GM20431 (cell line): ENCODE measurements around the gene PRRG2.
"Not testable (repeated sequence)": the region's sequence is repeated elsewhere in the genome, so short reads cannot be mapped to it uniquely, and the experiment has no call there.

ENCODE experiments used
- in situ Hi-C: fragments of 300-500 bp; cut with MseI, MboI; formaldehyde crosslinking; loops from one replicate; pipeline ENCODE4 v1.15.0; 2020; ENCODE audit warnings: low sequenced_read_pairs; ENCODE audit not compliant: unreplicated experiment

The PRRG2 gene

DNA sequence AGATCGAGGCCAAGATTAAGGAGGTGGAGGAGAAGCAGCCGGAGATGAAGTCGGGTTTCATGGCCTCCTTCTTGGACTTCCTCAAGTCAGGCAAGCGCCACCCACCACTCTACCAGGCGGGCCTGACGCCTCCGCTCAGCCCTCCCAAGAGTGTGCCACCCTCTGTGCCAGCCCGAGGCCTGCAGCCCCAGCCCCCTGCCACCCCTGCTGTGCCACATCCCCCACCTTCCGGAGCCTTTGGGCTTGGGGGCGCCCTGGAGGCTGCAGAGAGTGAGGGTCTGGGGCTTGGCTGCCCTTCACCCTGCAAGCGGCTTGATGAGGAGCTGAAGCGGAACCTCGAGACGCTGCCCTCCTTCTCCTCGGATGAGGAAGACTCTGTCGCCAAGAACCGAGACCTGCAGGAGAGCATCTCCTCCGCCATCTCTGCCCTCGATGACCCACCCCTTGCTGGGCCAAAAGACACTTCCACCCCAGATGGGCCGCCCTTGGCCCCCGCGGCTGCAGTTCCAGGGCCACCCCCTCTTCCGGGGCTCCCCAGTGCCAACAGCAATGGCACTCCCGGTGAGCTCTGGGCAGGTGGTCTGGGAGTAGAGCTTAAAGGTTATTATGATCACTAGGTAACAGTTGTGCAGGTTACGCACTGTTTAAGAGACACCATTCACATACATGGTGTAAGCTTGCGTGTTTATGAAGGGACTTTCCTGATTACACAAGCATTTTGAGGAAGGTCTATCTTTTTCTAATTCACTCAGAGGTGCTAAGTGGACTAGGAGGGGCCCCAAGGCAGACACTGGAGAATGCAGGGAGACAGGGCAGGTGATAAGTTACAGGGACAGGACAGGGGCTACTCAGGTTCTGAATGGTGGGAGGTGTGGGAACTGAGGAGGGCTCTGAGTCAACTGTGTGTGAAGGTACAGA is 18.5 kb downstream of the PRRG2 start:
- in situ Hi-C loops, result no loop called here

DNA sequence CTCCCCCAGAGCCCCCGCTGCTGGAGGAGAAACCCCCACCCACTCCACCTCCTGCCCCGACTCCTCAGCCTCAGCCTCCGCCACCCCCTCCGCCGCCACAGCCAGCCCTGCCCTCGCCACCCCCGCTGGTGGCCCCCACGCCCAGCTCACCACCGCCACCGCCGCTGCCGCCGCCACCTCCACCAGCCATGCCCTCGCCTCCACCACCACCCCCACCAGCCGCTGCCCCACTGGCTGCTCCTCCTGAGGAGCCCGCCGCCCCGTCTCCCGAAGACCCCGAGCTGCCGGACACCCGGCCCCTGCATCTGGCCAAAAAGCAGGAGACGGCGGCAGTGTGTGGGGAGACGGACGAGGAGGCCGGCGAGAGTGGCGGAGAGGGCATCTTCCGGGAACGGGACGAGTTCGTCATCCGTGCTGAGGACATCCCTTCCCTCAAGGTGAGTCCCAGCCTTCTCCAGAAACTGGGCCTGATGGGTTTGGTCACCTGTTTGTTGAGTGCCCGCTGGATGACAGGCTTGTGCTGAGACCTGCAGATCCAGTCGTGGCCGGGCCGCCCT is 20.4 kb downstream of the PRRG2 start:
- in situ Hi-C loops, result no loop called here

DNA sequence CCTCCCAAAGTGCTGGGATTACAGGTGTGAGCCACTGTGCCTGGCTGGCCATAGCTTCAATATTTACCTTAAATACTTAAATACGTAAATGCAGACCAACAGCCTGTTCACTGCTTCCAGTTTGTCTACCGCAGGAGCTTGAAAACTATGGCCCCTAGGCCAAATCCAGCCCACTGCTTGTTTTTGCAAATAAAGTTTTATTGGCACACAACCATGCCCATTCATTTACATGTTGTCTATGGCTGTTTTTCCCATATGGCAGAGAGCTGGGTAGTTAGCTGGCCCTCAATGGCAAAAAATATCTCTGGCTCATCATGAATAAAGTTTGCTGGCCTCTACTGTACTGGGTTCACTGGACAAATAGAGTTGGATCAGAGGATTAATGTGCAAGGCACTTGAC is 21.7 kb downstream of the PRRG2 start:
- in situ Hi-C loops, result no loop called here

DNA sequence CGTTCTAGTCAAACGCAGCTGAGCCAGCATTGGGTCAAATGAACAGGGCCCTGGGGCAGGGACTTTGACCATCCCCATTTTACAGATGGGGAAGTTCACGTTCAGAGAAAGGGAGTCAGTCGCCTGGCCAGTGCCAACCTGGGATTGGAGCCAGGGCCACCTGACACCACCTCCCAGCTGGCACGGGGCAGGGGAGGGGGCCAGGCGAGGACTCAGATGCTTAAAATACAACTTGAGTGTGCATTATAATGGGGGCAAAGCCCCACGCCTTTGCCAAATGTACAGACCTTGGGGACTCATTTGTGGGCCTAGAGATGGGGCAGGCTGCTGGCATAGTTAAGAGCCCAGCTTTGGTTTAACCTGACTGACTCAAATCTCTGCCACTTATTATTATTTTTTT is 24.5 kb downstream of the PRRG2 start:
- in situ Hi-C loops, result no loop called here

DNA sequence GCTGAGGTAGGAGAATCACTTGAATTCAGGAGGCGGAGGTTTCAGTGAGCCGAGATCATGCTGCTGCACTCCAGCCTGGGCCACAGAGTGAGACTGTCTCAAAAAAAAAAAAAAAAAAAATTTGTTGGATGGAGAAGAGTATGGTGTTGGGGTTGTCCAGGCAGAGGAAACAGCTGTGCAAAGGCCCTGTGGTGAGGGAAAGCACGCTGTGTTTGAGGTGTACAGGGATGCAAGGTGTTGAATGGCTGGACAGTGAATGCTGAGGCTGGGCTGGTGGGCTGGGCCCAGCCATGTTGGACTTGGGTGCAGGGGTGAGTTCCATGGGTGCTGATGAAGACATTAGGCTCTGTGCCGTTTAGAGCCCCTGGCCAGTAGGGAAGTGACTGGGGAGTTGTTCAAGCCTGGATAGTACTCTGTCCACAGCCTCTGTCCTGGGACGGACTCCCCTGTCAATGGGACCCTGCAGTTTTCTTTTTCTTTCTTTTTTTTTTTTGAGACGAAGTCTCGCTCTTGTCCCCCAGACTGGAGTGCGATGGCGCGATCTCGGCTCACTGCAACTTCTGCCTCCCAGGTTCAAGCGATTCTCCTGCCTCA is 28.5 kb downstream of the PRRG2 start:
- in situ Hi-C loops, result no loop called here

DNA sequence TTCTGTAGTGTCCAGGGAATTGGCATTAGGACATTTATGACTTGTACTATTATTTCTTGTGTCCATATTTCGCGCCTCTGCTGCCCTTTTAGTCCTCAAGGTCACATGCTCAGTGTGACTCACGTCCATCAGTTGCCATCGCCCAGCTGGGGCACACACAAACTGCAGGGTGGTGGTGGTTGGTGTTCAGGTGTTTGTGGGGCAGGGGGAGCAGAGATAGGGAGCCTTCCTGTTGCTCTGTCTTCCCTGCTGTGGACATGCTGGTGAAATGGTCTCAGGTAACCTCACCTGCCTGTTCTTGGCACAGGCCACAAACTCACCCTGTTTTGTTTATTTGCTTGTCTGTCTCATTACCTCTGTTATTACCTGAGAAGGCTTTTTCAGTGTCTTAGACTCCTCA is 32.3 kb downstream of the PRRG2 start:
- in situ Hi-C loops, result no loop called here

DNA sequence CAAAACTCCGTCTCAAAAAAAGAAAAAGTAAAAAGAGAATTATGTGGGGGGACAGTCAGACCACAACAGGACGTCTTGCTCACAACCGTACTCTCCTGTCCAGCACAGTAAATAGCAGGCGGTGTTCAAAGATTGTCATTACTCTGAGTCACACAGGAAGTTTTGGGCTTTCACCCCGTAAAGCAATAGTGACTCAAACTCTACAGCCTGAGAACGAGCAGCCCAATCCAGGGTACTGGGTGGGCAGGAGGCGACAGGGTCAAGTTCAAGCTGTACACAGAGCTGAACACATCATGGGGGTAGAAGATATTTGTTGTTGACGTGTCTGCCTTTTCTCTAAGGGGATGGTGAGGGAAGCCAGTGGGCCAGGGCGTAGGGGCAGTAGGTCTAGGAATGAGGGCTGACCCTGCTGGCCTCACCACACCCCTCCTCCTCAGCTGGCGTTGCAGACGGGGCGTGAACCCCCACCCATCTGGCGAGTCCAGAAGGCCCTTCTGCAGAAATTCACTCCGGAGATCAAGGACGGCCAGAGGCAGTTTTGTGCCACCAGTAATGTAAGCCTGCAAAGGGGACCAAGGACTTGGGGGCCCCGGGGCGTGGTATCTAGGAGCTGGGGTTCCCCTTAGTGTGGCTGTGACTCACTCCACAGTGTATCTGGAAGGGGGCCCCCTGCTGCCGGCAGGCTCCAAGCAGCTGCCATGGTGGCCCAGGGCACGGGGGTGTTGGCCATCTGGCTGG is 33.1 kb downstream of the PRRG2 start:
- in situ Hi-C loops, result no loop called here

DNA sequence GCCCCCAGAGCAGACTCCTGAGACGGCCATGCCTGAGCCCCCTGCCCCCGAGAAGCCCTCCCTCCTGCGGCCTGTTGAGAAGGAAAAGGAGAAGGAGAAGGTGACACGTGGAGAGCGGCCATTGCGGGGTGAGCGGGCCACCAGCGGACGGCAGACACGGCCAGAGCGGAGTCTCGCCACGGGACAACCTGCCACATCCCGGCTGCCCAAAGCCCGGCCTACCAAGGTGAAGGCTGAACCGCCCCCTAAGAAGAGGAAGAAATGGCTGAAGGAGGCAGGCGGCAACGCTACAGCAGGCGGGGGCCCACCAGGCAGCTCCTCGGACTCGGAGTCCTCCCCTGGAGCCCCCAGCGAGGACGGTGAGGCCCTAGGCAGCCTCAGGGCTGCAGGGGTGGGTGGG is 34.7 kb downstream of the PRRG2 start:
- in situ Hi-C loops, result no loop called here

DNA sequence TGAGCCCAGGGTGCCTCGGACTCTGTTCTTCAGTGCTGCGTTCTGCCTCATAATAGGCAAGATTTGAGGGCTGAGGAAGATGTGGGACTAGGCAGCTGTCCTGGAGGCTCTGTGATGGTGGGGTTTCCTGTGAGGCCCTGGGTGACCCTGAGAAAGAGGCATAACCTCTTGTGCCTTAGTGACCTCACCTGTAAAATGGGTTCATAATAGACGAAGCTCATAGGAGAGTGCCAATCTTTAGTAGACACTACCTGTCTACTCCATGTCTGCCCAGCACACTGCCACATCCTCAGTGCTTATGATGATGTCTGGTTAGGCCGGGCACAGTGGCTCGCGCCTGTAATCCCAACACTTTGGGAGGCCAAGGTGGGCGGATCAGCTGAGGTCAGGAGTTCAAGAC is 35.4 kb downstream of the PRRG2 start:
- in situ Hi-C loops, result no loop called here

DNA sequence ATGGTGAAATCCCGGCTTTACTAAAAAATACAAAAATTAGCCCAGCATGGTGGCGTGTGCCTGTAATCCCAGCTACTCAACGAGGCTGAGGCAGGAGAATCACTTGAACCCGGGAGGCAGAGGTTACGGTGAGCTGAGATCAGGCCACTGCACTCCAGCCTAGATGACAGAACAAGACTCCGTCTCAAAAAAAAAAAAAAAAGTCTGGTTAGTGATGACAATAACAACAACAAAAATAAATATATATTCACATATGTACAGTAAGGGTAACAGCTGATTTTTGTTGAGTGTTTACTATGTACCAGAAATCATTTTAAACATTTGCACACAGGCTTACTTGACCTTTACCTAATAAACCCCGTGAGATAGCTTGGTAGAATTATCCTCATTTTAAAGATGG is 35.8 kb downstream of the PRRG2 start:
- in situ Hi-C loops, result no loop called here

DNA sequence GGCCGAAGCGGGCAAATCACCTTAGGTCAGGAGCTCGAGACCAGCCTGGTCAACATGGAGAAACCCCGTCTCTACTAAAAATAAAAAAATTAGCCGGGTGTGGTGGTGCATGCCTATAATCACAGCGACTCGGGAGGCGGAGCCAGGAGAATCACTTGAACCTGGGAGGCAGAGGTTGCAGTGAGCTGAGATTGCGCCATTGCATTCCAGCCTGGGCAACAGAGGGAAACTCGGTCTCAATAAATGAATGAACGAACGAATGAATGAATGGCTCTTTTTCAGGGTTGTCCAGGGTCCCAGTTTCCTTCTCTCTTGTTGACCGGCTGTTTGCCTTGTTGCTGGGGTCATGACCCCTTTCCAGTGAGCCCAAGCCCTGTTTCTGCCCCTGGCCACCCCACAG is 36.7 kb downstream of the PRRG2 start:
- in situ Hi-C loops, result not testable (repeated sequence)

DNA sequence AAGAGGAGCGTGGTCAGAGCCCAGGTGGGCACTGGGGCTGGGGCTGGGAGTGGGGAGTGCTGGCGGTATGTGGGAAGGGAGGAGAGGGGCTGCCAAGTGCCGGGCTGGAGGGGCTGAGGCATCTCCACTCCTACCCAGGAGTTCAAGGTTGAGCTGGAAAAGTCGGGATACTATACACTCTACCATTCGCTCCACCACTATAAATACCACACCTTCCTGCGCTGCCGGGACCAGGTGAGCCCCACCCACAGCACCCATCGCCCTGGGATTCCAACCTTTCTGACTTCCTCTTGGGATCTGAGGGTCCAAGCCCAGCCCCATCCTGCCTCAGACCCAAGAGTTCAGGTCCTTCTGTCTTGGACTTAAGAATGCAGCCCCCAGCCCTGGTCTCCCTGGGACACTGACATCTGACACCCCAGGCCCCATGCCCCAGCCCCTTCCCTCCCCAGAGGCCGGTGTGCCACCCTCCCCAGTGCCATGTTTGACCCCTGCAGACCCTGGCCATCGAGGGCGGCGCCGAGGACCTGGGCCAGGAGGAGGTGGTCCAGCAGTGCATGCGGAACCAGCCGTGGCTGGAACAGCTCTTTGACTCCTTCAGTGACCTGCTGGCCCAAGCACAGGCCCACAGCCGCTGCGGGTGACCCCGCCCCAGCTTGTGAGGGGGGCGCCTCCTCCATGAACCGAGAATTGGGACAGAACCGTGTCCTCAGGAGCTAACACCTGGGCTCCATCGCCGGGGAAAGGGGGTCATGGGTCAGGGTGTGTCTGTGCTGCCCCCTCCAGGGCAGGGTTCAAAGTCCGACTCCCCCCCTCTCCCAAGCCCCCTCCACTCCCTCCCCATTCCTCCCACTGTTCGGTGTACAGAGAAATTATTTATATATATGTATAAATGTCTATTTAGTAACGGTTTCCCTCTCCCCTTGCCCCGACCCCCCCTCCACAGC is 44.1 kb downstream of the PRRG2 start:
- in situ Hi-C loops, result no loop called here

DNA sequence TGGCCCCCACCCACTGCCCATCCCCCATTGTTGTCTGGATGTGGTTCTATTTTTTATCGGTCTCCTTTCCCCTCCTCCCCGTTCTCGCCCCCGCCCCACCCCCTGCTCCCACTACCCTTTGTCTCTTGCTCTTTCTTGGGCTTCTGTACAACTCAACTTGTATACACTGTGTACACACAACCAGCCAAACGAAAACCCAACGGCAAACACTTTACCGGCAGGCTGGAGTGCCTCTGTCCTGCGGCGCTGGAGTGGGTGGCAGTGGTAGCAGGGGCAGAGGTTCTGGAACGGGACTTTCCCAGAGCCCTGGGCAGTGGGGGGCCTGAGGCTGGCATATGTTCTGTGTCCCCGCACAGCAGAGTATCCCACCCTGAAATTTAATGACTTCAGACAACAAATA is 45.1 kb downstream of the PRRG2 start:
- in situ Hi-C loops, result no loop called here

DNA sequence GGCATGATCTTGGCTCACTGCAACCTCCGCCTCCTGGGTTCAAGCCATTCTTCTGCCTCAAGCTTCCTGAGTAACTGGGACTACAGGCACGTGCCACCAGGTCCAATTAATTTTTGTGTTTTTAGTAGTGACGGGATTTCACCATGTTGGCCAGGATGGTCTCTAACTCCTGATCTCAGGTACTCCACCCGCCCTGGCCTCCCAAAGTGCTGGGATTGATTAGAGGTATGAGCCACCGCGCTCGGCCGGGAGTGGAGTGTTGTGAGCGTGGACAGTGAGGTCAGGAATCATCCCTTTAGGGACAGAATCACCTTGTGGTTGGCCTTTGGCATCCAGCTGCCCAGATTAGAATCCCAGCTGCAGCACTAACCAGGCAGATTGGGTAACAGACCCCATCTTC is 48.5 kb downstream of the PRRG2 start:
- in situ Hi-C loops, result no loop called here

DNA sequence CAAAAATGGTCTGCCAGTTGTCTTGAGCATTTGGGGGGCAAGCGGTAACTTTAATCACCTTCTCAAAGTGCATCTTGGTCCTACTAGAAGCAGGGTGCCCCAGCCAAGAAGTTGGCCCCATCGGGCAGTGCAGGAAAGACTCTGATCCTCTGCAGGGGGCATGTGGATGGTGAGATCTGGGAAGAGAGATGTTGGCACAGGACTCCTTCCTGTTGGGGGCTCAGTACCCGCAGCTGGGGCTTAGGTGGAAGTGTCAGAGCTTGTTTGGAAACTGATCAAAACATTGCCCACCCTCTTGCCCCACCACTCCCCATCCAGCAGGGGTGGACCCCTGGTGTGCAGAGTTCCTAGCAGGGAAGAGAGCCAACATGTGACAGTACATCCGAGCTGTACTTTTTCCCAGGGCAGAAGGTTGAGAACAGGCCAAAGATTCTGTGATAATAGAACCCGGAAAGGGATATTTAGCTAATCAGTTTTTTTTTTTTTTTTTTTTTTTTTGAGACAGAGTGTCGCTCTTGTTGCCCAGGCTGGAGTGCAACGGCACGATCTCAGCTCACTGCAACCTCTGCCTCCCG is 50.0 kb downstream of the PRRG2 start:
- in situ Hi-C loops, result no loop called here

DNA sequence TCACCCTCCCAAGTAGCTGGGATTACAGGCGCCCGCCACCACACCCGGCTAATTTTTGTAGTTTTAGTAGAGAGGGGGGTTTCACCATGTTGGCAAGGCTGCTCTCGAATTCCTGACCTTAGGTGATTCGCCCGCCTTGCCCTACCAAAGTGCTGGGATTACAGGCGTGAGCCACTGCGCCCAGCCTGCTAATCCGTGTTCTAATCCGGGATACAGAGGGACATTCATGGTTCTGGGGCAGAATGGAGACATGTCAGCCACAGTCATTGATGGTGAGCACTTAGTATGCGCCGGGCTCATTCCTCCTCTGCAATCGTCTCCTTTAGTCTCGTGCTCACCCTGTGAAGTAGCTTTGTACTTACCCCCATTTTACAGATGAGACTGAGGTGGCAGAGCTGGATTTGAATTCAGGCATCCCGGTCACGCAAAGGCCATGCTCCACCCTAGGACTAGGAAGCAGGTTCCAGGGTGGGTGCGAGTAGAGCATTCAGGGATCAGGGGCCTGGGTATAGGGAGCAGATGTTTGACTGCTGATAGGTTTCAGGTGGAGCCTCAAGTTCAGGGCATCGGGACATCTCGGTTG is 50.6 kb downstream of the PRRG2 start:
- in situ Hi-C loops, result no loop called here

DNA sequence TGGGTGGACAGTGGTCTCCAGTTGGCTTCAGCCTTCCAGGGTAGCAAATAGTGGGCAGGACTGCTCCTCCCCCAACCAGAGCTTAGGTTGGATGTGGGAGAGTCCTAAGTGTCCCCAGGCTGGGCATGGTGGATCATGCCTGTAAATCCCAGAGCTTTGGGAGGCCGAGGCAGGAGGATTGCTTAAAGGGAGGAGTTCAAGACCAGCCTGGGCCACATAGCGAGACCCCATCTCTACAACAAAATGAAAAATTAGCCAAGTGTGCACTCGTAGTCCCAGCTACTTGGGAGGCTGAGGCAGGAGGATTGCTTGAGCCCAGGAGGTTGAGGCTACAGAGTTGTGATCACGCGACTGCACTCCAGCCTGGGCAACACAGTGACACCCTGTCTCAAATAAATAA is 51.5 kb downstream of the PRRG2 start:
- in situ Hi-C loops, result no loop called here

DNA sequence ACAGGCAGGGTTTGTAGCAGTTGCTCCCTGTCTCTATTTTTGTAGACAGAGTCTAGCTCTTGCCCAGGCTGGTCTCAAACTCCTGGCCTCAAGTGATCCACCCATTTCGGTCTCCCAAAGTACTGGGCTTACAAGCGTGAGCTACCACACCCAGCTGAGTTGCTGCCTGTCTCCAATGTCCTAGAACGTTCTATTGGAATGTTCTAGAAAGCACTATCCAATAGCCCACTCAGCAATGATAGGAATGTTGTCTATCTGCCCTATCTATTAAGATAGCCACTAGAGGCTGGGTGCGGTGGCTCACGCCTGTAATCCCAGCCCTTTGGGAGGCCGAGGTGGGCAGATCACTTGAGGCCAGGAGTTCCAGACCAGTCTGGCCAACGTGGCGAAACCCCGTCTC is 52.2 kb downstream of the PRRG2 start:
- in situ Hi-C loops, result not testable (repeated sequence)
